GM19240 (cell line): ENCODE data around the gene RNF227.
"Not testable (repeated sequence)": the region's sequence is repeated elsewhere in the genome, so short reads cannot be mapped to it uniquely, and the experiment has no call there.

Experiments used
- DNase-seq: peaks from one replicate; pipeline ENCODE4 v3.0.0; 2011; ENCODE audit warnings: low spot score; ENCODE audit not compliant: insufficient read length

The RNF227 gene

DNA sequence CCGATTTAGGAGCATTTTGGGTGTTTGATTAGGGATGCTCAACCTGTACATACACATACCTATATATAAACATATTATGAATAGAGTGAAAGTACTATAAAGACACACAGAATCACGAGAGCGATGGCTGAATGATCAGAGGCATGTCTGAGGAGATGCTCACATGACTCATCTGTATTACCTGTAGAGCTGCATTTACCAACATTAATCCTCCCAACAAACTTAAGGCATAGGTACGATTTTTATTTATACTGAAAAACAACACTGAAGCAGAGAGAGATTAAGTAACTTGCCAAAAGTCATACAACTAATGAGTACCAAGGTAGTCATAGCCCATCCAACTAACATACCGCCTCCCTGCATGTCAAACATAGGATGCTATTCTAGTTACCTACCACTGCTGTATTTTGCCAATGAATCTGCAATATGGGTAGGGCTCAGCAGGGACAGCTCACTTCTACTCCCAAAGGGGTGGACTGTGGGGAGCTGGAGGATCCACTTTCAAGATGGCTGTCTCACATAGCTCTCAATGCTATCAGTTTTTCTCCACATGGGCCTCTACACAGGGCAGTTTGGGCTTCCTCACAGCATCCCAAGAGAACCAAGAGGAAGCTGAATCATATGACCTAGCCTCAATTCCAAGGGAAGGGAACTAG lies 51.0 kb downstream of the RNF227 start:
- no peak for DNase-seq

DNA sequence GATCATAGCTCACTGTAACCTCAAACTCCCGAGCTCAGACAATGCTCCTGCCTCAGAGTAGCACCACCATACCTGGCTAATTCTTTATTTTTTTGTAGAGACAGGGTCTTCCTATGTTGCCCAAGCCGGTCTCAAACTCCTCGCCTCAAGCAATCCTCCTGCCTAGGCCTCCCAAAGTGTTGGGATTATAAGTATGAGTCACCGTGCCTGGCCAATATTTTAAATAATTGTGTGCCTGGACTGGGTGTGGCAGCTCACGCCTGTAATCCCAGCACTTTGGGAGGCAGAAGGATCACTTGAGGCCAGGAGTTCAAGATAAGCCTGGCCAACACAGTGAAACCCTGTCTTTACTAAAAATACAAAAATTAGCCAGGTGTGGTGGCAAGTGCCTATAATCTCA lies 51.7 kb downstream of the RNF227 start:
- not testable (repeated sequence) for DNase-seq
